HG02759 (cell line): ENCODE data around the gene BBOX1.
"Not testable (repeated sequence)": the region's sequence is repeated elsewhere in the genome, so short reads cannot be mapped to it uniquely, and the experiment has no call there.

ENCODE experiments used
- ATAC-seq: cut with Tn5 transposase; IDR thresholded peaks from one replicate; pipeline ENCODE4 v1.9.1; 2021; ENCODE audit warnings: mild to moderate bottlenecking, moderate library complexity; ENCODE audit not compliant: unreplicated experiment

BBOX1 gene

GRCh38 chr11:27040302-27041115 is at the start of gene BBOX1:
Gene BBOX1, plus strand, starts transcription at chr11:27040815. Its CDS starts 14,616 bp downstream, at chr11:27055431.
- ATAC-seq = no peak

- ATAC-seq = no peak
Observed at GRCh38 chr11:26992031-26992541, 48.5 kb upstream of the BBOX1 start.

- ATAC-seq = no peak
Observed at GRCh38 chr11:26993965-26994457, 46.6 kb upstream of the BBOX1 start, which contains the start of gene FIBIN. Gene FIBIN, plus strand, starts transcription at chr11:26994112. Its CDS starts 415 bp downstream, at chr11:26994527.

GRCh38 chr11:26994631-26995095 is 46.0 kb upstream of the BBOX1 start:
- no peak for ATAC-seq

GRCh38 chr11:26995701-26996460 is 44.7 kb upstream of the BBOX1 start:
- ATAC-seq = no peak

- ATAC-seq = no peak
Observed at GRCh38 chr11:26997378-26997777, 43.2 kb upstream of the BBOX1 start.

- ATAC-seq = not testable (repeated sequence)
Observed at GRCh38 chr11:27001136-27001730, 39.4 kb upstream of the BBOX1 start.

- no peak for ATAC-seq
Observed at GRCh38 chr11:27002431-27002830, 38.2 kb upstream of the BBOX1 start.

GRCh38 chr11:27002838-27003237 is 37.8 kb upstream of the BBOX1 start:
- no peak for ATAC-seq

GRCh38 chr11:27004103-27004502 is 36.5 kb upstream of the BBOX1 start:
- no peak for ATAC-seq

GRCh38 chr11:27008811-27009535 is 31.6 kb upstream of the BBOX1 start:
- no peak for ATAC-seq

- no peak for ATAC-seq
Observed at GRCh38 chr11:27011560-27012233, 28.9 kb upstream of the BBOX1 start.

- ATAC-seq = no peak
Observed at GRCh38 chr11:27012234-27012921, 28.2 kb upstream of the BBOX1 start.

- no peak for ATAC-seq
Observed at GRCh38 chr11:27013781-27014361, 26.7 kb upstream of the BBOX1 start.

GRCh38 chr11:27018902-27019529 is 21.6 kb upstream of the BBOX1 start:
- no peak for ATAC-seq

GRCh38 chr11:27020751-27021150 is 19.9 kb upstream of the BBOX1 start:
- no peak for ATAC-seq

GRCh38 chr11:27022659-27023251 is 17.9 kb upstream of the BBOX1 start:
- ATAC-seq = no peak

- ATAC-seq = no peak
Observed at GRCh38 chr11:27024865-27025264, 15.8 kb upstream of the BBOX1 start.
